Calu3 (cell line): ENCODE results near the gene TSPAN31. TPM values are rescaled to one million over a fixed set of nuclear protein-coding genes. Genes with fewer than 3 reads are reported as not detected.

Experiments
- BruUV-seq: library from RNA; stranded (reverse); fragments of 400-500 nt; replicated peaks from 2 replicates; lab custom pipeline; 2021; lab: Mats Ljungman, UMichigan
- CTCF ChIA-PET: fragments of 300-600 bp; sonication (Branson Sonifier 250); formaldehyde crosslinking; loops from one replicate; lab custom pipeline; 2022; ENCODE audit warnings: antibody characterized with exemption; lab: Charles Lee
- DNase-seq: peaks from one replicate; pipeline ENCODE4 v3.0.0; 2022
- H3K27ac Mint-ChIP-seq: one replicate; pipeline ENCODE4 v1.8.0; 2022; ENCODE audit warnings: mixed read lengths; ENCODE audit not compliant: unreplicated experiment
- H3K27me3 Mint-ChIP-seq: one replicate; pipeline ENCODE4 v1.8.0; 2022; ENCODE audit warnings: mixed read lengths; ENCODE audit not compliant: unreplicated experiment
- H3K36me3 Mint-ChIP-seq: one replicate; pipeline ENCODE4 v1.8.0; 2022; ENCODE audit warnings: mild to moderate bottlenecking, moderate library complexity, mixed read lengths; ENCODE audit not compliant: insufficient read depth, unreplicated experiment
- H3K4me1 Mint-ChIP-seq: one replicate; pipeline ENCODE4 v1.8.0; 2022; ENCODE audit warnings: mild to moderate bottlenecking, low read depth, mixed read lengths; ENCODE audit not compliant: unreplicated experiment
- H3K4me3 Mint-ChIP-seq: one replicate; pipeline ENCODE4 v1.8.0; 2022; ENCODE audit warnings: mild to moderate bottlenecking, low read depth, moderate library complexity, mixed read lengths; ENCODE audit not compliant: unreplicated experiment
- H3K9me3 Mint-ChIP-seq: one replicate; pipeline ENCODE4 v1.8.0; 2022; ENCODE audit warnings: low read depth, mixed read lengths; ENCODE audit not compliant: unreplicated experiment
- intact Hi-C: fragments of 100-400 bp; cut with micrococcal nuclease; formaldehyde crosslinking; loops from one replicate; pipeline ENCODE4 v1.10.0; 2022; ENCODE audit not compliant: unreplicated experiment
- total RNA-seq: library from RNA; stranded (reverse); gene quantifications from 2 replicates; pipeline ENCODE4 v1.2.3, GENCODE V29; 2022
- TF ChIP-seq, protein P1 (sequence below): fragments of 200-600 bp; IDR thresholded peaks from one replicate; pipeline ENCODE4 v1.8.0; 2022; ENCODE audit warnings: antibody characterized with exemption; ENCODE audit not compliant: unreplicated experiment

TSPAN31 gene
- total RNA-seq, 1 experiment from 2014 or later, result 40.2 TPM

DNA sequence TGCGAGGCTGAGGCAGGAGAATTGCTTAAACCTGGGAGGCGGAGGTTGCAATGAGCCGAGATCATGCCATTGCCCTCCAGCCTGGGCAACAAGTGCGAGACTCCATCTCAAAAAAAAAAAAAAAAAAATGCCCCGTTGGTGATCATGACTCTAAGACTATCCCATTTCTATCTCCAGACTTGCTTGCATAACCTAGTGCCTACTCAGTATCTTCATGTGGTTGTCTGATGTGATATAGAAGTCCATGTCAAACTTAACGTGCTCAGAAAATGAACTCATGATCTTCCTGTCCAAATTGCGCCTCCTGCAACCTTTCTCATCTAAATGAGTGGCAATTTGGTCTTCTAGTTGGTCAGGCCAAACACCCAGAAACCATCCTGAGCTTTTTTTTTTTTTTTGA, 33.1 kb downstream of the TSPAN31 start:
- Mint-ChIP-seq H3K9me3 (no peaks in the 10 kb centered on the region), H3K27me3 (no peaks in the 10 kb centered on the region), H3K4me3 (no peak overlapping the region), H3K4me1 (no peaks in the 10 kb centered on the region), H3K27ac (no peak overlapping the region), H3K36me3 (peaks cover 28% of the 10 kb centered on the region)
- no TSS peak for BruUV-seq
- intact Hi-C loops, result no loop called here
- TF ChIP-seq, protein P1, sequence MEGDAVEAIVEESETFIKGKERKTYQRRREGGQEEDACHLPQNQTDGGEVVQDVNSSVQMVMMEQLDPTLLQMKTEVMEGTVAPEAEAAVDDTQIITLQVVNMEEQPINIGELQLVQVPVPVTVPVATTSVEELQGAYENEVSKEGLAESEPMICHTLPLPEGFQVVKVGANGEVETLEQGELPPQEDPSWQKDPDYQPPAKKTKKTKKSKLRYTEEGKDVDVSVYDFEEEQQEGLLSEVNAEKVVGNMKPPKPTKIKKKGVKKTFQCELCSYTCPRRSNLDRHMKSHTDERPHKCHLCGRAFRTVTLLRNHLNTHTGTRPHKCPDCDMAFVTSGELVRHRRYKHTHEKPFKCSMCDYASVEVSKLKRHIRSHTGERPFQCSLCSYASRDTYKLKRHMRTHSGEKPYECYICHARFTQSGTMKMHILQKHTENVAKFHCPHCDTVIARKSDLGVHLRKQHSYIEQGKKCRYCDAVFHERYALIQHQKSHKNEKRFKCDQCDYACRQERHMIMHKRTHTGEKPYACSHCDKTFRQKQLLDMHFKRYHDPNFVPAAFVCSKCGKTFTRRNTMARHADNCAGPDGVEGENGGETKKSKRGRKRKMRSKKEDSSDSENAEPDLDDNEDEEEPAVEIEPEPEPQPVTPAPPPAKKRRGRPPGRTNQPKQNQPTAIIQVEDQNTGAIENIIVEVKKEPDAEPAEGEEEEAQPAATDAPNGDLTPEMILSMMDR, result no peak
- CTCF ChIA-PET, result no interaction called here
- DNase-seq, result no peak

DNA sequence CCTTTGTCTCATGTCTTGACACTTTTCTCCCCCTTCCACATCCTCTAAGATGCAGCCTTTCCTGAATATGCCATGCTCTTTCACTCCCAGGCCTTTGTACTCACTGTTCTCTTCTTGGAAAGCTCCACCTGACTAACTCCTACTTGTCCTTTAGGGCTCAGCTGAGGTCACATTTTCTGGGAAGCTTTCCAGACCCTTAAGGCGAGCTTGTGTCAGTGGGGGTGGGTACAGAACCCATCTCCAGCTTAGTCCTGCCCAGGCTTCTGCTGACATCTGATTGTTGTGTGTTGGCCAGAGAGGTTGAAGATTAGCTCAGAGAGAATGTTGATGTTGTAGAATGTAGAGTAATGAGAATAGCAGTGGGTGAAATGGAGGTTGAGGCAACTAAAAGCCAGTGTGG, 34.9 kb downstream of the TSPAN31 start:
- Mint-ChIP-seq H3K4me1 (no peaks in the 10 kb centered on the region), H3K27me3 (no peaks in the 10 kb centered on the region), H3K36me3 (peaks cover 24% of the 10 kb centered on the region), H3K27ac (no peak overlapping the region), H3K4me3 (no peak overlapping the region), H3K9me3 (no peaks in the 10 kb centered on the region)
- DNase-seq, result no peak
- TF ChIP-seq, protein P1, result no peak
- intact Hi-C loops, result no loop called here
- no TSS peak for BruUV-seq
- CTCF ChIA-PET, result no interaction called here

DNA sequence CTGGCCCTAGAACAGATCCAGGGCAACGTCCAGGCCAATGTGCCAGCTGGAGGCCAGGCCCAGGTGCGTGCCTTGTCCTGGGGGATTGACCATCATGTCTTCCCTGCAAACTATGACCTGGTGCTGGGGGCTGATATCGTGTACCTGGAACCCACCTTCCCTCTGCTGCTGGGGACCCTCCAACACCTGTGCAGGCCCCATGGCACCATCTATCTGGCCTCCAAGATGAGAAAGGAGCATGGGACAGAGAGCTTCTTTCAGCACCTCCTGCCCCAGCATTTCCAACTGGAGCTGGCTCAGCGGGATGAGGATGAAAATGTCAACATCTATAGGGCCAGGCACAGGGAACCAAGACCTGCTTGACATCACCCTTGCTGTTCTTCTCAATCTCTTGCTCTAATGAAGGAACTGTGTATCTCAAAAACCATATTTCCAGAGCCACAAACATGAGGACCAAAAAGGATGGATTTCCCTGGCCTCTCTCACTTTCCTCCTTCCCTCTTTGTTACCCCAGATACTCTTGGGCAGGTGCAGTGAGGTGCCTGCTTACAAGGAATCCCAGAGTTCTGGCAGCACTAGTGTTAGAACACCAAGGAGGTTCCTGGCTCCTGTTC, 35.6 kb downstream of the TSPAN31 start:
- H3K27me3 Mint-ChIP-seq, result no peaks in the 10 kb centered on the region
- no peak overlapping the region for H3K4me3 Mint-ChIP-seq
- DNase-seq, result no peak
- TF ChIP-seq, protein P1, result no peak
- peaks cover 21% of the 10 kb centered on the region for H3K36me3 Mint-ChIP-seq
- BruUV-seq, result no TSS peak
- no peaks in the 10 kb centered on the region for H3K4me1 Mint-ChIP-seq
- no peak overlapping the region for H3K27ac Mint-ChIP-seq
- CTCF ChIA-PET, result no interaction called here
- no peaks in the 10 kb centered on the region for H3K9me3 Mint-ChIP-seq
- intact Hi-C loops, result no loop called here

DNA sequence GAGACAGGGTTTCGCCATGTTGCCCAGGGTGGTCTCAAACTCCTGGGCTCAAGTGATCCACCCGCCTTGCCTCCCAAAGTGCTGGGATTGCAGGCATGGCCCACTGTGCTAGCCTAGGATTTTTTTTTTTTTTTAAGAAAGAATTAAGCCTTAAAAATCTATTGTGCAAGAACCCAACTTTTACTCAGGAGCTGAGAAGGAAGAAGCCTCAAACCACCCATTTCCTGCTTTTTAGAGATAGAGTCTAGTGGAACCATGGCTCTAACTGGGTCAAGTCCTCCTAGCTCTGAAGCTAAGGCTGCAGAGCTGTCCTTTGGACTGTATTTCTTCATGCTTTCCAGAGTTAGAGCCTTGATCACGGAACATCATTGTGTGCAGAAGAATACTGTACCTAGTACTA, 36.4 kb downstream of the TSPAN31 start:
- intact Hi-C loops, result no loop called here
- Mint-ChIP-seq H3K36me3 (peaks cover 18% of the 10 kb centered on the region), H3K9me3 (no peaks in the 10 kb centered on the region), H3K27me3 (no peaks in the 10 kb centered on the region), H3K4me1 (no peaks in the 10 kb centered on the region), H3K27ac (no peak overlapping the region), H3K4me3 (no peak overlapping the region)
- TF ChIP-seq, protein P1, result no peak
- no TSS peak for BruUV-seq
- CTCF ChIA-PET, result no interaction called here
- DNase-seq, result no peak
